HG02943 (cell line): ENCODE measurements around the gene ABCD3.
"Not testable (repeated sequence)": the region's sequence is repeated elsewhere in the genome, so short reads cannot be mapped to it uniquely, and the experiment has no call there.

Experiments used
- ATAC-seq: cut with Tn5 transposase; IDR thresholded peaks from one replicate; pipeline ENCODE4 v1.9.1; 2021; ENCODE audit warnings: mild to moderate bottlenecking, low read depth, moderate library complexity; ENCODE audit not compliant: unreplicated experiment

ABCD3 gene

GRCh38 chr1:94543893-94544635 lies 125.9 kb downstream of the ABCD3 start:
- no peak for ATAC-seq

- no peak for ATAC-seq
Observed at GRCh38 chr1:94544706-94545490, 126.7 kb downstream of the ABCD3 start.

DNA sequence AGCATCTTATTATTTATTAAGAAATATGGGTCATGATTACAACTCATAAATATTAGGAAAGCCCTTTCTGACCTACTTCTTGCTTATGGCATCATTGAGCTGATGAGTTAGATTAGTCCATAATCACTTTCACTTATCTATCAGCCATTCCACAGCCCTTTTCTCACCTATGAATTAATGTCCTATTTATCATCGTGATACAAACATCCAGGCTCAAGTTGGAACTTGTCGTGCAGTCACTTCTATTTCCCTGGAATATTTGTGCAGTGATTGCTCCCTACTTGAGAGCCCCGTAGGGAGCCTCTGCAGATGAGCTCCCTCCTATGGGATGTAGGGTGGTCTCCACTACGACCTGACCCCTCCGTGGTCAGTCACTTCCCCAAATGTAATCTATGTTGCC lies 131.5 kb downstream of the ABCD3 start:
- no peak for ATAC-seq

DNA sequence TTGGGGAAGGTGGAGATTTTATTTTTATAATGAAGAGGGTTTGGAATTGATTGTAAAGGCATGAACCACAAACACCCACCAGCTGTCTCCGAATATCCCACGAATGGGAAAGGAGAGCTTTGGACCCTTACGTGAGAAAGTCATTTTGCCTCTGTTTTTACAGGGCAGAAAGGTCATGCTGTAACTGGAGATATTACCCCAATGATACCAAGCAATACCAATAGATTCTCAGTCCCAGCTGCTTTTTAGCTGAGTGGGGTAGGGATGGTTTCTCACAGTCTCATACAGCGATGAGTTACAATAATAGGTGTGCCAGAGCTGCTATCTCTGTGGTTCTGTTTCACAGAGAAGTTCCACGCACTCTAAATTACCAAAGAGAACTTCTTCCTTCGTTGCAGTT lies 132.2 kb downstream of the ABCD3 start:
- ATAC-seq, result no peak

GRCh38 chr1:94550800-94551241 lies 132.6 kb downstream of the ABCD3 start:
- ATAC-seq, result no peak

GRCh38 chr1:94551449-94551848 lies 133.3 kb downstream of the ABCD3 start:
- ATAC-seq, result no peak

DNA sequence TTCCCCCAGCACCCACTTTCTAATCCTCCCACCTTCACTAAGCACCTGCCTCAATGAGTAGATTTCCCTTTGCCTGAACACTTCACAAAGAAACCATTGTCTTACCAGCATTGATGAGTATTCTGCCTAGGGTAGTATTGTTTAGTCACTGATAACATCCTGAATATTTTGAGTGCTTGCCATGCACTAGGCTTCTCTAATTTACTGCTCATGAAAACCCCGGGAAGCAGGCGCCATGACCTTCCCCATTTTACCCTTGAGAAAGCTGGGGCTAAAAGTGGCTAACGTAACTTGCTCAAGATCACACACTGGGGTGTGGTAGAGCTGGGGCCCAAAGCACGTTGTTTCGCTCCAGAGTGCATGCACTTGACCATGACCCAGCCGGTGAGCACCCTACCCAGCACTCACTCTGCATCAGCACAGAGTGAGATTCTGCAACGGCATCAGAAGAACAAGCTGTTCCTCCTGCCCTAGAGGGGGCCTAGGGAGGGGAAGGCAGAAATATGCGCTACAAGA lies 133.9 kb downstream of the ABCD3 start:
- no peak for ATAC-seq

- ATAC-seq, result no peak
Observed at GRCh38 chr1:94553323-94553730, 135.1 kb downstream of the ABCD3 start.

GRCh38 chr1:94553931-94554330 lies 135.7 kb downstream of the ABCD3 start:
- ATAC-seq, result no peak

DNA sequence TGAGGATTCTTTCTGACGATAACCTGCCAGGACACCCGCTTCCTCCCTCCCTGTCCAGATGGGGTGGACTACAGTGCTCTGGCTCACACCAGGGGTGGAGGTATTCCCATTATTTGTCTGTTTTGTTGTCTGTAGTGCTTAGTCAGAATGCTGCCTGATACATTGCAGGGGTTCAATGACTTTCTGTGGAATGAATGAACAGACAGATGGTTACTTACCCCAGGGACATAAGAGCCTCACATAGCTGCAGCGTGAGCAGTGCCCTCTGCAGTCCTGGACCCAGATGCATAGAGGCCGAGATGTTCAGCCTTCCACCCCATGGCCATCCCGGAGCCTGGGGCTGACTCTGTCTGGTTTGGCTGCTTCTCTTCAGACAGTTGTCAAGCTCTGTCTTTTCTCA lies 136.4 kb downstream of the ABCD3 start:
- ATAC-seq, result no peak

- ATAC-seq, result no peak
Observed at GRCh38 chr1:94555091-94555490, 136.9 kb downstream of the ABCD3 start.

- no peak for ATAC-seq
Observed at GRCh38 chr1:94559921-94560320, 141.7 kb downstream of the ABCD3 start.

GRCh38 chr1:94560333-94560732 lies 142.1 kb downstream of the ABCD3 start:
- ATAC-seq, result no peak

- ATAC-seq, result no peak
Observed at GRCh38 chr1:94562519-94563260, 144.5 kb downstream of the ABCD3 start.

DNA sequence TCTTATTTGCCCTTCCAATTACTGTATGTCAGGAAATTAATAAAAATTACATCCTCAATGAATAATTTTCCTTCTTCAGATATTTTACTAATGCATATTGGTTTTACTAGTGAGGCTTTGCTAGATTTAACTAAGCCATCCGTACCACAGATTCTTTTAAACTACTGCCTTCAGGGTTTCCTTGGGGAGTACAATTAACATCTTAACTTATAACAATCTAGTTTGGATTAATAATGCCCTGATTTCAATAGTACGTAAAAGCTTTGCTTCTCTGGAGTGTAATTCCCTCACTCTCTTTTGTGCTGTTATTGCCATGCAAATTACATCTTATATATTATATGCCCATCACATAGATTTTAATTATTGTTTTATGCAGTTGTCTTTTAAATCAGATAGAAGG lies 147.7 kb downstream of the ABCD3 start:
- no peak for ATAC-seq

DNA sequence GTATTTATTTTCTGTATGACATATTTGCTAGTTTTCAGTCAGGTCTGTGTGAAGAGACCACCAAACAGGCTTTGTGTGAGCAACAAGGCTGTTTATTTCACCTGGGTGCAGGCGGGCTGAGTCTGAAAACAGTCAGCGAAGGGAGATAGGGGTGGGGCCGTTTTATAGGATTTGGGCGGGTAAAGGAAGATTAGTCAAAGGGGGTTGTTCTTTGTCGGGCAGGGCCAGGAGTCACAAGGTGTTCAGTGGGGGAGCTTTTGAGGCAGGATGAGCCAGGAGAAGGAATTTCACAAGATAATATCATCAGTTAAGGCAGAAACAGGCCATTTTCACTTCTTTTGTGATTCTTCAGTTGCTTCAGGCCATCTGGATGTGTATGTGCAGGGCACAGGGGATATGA lies 148.2 kb downstream of the ABCD3 start:
- not testable (repeated sequence) for ATAC-seq

- not testable (repeated sequence) for ATAC-seq
Observed at GRCh38 chr1:94567975-94568607, 149.9 kb downstream of the ABCD3 start.
